Measurements from ENCODE around the gene MDH1.
"Not testable (repeated sequence)": the region's sequence is repeated elsewhere in the genome, so short reads cannot be mapped to it uniquely, and the experiment has no call there.

Gene MDH1

DNA sequence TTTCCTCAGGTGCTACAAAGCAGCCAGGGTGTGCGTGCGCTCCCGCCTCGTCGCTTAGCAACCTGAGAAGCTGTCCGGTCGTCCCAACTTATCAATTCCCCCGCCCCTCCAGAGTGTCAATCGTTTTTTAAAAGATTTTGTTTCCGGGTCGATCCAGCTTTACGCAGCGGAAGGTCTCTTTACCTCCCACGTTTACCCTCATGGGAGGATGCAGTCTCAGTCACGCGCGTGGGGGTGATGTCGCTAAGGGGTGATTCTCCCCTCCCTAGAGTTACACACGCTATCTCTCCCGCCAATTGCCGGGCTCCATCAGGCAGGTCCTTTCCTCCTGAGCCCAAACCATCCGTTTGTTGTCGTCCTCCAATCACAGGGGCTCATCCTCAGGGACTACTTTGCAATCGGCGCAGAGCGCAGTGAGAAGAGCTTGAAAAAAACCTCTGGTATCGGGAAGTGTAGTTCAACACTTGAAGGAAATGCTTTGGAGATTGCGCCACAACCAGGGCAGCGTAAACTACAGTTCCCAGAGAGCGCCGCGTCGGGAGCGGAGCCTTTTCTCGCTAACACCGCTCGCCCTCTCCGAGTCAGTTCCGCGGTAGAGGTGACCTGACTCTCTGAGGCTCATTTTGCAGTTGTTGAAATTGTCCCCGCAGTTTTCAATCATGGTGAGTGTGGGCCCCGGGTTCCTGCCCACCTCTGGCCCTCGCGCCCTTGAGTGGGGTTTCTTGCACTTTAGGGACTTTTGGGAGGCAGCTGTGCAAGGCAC is at the start of gene MDH1, which contains the start of gene WDPCP:
MDH1 (plus strand) TSS at position 579 of the 763 bp plus-strand sequence; CDS start at position 660, 81 bp downstream.
WDPCP (minus strand) TSS at position 93 of the 763 bp plus-strand sequence. CDS start 206 bp downstream, outside the sequence.
- peak; percentile 97 for DNase-seq (ENCODE audit: low read depth, low spot score)

DNA sequence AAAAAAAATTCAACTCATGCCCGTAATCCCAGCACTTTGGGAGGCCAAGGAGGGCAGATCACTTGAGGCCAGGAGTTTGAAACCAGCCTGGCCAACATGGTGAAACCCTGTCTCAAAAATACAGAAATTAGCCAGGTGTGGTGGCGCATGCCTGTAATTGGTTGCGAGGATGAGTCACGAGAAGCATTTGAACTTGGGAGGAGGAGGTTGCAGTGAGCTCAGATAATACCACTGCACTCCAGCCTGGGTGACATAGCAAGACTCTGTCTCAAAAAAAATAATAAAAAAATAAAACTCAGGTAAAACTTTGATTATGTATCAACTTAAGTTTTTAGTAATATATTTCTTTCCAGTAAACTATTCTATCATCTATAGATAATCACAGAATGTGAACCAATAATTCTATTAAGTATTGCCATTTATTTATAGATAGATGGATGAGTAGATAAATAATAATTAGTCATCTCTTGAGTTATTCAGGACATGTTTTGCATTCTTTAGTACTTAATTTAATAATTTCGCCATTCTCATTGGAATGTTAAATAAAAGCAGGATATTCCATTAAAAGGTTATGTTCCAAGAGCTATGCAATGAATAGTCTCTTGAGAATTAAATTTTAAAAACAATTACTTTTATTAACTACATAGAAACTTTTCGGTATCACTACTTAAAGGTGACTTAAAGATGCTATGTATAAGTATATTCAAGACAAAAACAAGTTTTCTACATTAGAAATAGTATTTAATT is 49.2 kb upstream of the MDH1 start:
- DNase-seq (ENCODE audit: low read depth, low spot score) = no peak

- no peak for DNase-seq (ENCODE audit: low read depth, low spot score)
Observed at GRCh38 chr2:63544017-63544627, 44.6 kb upstream of the MDH1 start.

DNA sequence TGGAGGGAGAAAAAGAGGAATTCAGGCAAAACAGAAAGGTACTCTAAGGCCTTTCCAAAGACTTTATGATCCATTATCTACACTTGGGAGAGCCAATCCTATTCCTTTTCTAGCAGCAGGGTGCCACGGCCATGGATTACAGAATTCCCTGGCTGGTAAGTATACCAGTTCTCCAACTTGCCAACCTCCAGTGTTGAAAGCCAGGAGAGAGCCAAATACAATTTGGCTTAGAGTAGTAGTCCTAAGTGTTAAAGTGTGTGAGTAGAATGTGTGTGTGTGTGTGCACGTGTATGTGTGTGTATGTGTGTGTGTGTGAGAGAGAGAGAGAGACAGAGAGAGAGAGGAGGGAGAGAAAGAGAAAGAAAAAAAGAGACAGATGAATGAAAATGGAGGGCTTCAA is 43.7 kb upstream of the MDH1 start:
- DNase-seq (ENCODE audit: low read depth, low spot score) = no peak

DNA sequence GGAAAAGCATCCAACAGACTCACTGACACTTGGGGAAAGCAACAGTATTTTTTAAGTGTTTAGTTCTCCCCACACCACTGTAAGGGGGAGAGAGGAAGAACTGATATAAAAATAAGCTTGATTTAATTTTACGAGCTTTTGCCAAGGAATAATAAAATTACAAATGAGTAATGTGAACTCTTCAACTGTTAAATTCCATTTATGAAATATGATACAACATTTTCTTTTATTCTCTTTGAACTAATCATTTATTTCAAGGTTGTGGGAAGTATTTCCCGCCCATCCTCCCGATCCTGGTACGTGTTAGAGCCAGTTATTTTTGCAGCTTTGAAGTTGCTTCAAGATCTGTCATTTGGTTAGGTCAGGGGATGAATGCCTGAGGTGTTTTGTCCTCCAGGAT is 35.7 kb upstream of the MDH1 start:
- no peak for DNase-seq (ENCODE audit: low read depth, low spot score)

- no peak for DNase-seq (ENCODE audit: low read depth, low spot score)
Observed at GRCh38 chr2:63555299-63555698, 33.5 kb upstream of the MDH1 start.

- DNase-seq (ENCODE audit: low read depth, low spot score) = no peak
Observed at GRCh38 chr2:63555931-63556330, 32.8 kb upstream of the MDH1 start.

GRCh38 chr2:63557819-63558218 is 30.9 kb upstream of the MDH1 start:
- not testable (repeated sequence) for DNase-seq (ENCODE audit: low read depth, low spot score)

DNA sequence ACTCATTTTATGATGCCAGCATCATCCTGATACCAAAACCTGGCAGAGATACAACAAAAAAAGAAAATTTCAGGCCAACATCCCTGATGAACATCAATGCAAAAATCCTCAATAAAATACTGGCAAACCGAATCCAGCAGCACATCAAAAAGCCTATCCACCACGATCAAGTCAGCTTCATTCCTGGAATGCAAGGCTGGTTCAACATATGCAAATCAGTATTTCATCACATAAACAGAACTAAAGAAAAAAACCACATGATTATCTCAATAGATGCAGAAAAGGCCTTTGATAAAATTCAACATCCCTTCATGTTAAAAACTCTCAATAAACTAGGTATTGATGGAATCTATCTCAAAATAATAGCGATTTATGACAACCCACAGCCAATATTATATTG is 29.8 kb upstream of the MDH1 start:
- not testable (repeated sequence) for DNase-seq (ENCODE audit: low read depth, low spot score)

- DNase-seq (ENCODE audit: low read depth, low spot score) = no peak
Observed at GRCh38 chr2:63562751-63563150, 26.0 kb upstream of the MDH1 start.

DNA sequence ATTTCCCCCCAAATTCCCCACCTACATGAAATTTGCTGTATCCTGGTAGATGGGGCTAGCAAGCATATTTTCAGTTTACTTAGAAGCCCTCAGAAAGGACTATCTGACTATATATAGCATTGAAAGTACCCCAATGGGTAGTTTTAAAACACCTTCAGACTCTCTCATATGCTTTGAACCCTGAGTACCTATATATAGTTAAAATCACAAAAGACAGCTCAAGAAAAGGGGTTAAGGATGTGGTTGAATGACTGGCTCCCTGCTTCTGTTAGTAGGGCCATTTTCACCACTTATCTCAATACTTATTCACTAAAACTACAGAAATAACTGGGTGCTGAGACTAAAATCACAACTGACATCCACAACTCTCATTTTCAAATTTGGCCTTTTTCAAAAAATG is 19.0 kb upstream of the MDH1 start:
- no peak for DNase-seq (ENCODE audit: low read depth, low spot score)

DNA sequence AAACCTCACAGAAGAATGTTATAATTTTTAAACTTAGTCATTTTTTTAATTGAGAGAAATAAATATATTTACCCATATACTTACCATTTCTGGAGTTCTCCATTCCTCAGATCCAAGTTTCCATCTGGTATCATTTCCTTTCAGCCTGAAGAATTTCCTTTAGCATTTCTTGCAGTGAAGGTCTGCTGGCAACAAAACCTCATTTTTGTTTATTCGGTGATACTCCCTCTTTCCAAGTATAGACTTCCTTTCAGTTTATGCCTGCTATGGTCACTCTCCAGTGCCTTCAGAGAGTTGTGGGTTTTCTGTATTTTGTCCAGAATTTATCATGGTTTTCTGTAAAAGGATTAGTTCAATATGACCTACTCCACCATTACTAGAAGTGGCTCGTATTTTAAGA is 17.5 kb upstream of the MDH1 start:
- no peak for DNase-seq (ENCODE audit: low read depth, low spot score)

DNA sequence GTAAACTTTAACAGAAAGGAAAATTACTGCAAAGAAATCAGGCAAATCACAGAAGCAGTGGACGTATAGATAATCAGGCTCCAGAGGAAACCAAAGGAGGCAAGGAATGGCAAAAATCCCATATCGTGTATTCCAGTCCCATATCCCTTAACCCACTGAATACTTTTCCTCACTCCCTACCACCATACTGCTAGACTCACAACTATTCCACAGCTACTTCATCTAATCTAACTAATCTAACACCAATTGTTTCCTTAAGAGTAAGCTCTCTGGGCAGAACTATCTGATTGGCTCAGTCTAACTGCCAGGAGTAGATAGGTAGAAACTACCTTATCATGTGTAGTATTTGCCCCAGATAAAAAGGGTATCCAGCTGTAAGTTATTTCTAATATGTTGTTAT is 16.8 kb upstream of the MDH1 start:
- DNase-seq (ENCODE audit: low read depth, low spot score) = no peak

- DNase-seq (ENCODE audit: low read depth, low spot score) = not testable (repeated sequence)
Observed at GRCh38 chr2:63573026-63573425, 15.7 kb upstream of the MDH1 start.

GRCh38 chr2:63573726-63574345 is 14.9 kb upstream of the MDH1 start:
- not testable (repeated sequence) for DNase-seq (ENCODE audit: low read depth, low spot score)

- DNase-seq (ENCODE audit: low read depth, low spot score) = no peak
Observed at GRCh38 chr2:63576546-63576945, 12.2 kb upstream of the MDH1 start.

DNA sequence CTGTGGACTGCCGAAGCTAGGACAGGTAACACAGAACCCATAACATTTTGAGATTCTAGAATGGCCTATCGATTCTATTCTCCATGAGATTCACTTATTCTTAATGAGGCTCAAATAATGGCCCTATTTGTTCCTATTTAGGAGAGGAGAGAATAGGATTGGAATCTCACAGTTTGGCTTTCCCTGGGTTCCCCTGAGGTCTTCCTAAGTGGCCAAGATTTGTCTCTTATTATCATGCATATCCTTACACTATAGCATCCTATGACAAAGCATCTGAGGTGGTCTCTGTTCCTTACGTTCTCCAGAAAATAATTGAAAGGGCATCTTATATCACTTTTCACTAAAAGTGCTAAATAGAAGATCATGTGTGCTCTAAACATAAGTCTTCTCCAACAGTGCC is 10.0 kb upstream of the MDH1 start:
- DNase-seq (ENCODE audit: low read depth, low spot score) = no peak

DNA sequence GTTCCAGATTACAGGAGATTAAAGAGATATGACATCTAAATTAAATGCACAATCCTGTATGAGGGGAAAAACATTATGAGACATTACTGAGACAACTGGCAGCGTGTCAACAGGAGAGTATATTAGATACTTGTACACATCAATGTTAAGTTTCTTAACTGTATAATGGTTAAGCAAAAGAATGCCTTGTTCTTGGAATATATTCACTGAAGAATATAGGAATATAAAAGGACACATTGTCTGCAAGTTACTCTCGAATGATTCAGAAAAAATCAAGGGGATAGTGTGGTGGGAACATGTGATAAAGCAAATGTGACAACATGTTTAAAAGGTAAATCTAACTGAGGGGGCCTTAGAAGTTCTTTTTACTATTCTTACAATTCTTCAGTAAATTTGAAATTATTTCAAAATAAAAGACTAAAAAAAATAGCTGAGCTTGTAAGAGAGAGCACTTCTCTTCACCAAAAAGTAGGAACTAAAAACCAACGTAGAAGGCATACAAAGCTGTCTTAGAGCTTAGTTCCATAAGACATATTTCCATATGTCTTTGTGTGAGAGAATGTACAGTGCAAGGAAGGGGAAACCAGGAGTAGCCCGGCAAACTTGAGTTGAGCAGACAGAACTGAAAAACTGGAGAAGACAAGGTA is 8.0 kb upstream of the MDH1 start:
- no peak for DNase-seq (ENCODE audit: low read depth, low spot score)

DNA sequence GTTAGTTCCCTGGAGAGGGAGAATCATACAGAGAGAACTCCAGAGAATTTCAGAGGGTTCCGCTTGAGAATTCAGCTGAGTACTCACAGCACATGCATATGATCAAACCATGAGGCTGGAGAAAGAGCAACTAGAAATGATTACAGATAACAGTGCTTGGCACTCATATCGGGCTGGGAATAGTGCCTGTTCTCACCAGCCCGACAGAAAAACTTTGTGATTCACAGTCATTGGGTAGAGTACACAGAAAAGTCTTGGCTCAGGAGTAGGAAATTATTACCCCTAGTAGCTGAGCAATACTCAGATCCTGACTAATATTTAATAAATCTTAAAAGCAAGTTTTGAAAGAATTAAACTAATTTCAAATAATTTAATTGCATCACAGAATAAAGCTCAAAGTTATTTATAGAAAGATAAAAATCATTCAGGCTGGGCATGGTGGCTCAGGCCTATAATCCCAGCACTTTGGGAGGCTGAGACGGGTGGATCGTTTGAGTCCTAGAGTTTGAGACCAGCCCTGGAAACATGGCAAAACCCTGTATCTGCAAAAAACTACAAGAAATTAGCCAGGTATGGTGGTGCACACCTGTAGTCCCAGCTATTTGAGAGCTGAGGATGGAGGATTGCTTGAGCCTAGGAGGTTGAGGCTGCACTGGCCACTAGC is 7.3 kb upstream of the MDH1 start:
- DNase-seq (ENCODE audit: low read depth, low spot score) = no peak

- DNase-seq (ENCODE audit: low read depth, low spot score) = no peak
Observed at GRCh38 chr2:63582873-63583272, 5.9 kb upstream of the MDH1 start.

DNA sequence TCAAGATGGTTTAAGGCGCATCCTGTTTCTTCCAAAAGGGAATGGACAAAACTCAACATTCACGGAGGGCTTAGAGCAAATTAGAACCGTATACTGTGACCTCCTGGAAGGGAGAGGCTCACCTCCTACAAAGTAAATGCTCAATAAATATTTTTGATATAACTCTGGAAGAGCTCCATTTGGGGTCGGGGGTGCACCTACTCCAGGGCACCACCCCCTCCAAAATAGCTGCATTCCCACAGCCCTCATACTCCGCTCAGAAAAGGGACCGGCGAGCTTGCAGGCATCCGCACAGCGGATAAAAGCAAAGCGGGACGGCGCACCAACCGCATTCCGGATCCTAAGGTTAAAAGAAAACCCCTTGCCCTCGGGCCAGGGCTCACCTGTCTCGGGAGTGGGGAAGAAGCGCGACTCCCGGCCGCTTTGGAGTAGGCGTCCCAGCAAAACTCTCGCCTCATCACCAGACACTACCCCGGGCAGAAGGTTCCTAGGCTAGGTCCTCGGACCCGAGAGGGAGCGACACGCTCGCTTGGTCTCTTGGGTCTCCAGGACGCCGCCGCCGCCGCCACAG is 864 bp upstream of the MDH1 start:
- DNase-seq (ENCODE audit: low read depth, low spot score) = no peak

Data from brain pericyte (primary cell).